ENCODE measurements around the gene NEGR1. TPM values are rescaled to one million over a fixed set of nuclear protein-coding genes. Genes with fewer than 3 reads are reported as not detected.

Gene NEGR1
- total RNA-seq, 1 donor from 2014 or later, result 4.0 TPM

DNA sequence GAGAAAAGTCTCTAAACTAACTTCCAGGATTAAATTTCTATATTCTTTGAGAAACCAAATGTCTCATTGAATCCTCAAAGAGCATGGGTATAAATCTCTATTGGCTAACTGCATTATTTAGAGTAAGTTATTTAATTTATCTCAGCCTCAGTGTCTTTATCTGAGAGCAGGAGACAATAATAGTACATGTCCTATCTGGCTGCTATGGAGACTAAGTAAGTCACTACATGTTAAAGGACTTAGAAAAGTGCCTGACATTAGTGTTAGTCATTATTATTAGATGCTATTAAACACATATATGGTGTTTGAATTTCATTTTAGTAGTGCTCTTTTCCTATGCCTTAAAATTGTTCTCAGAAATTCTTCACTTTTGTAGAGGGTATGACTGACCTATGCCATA, 505.2 kb downstream of the NEGR1 start:
- Histone ChIP-seq H3K27me3 (ENCODE audit: control insufficient read depth, insufficient read depth, low read length) (no peaks in the 10 kb centered on the region), H3K36me3 (ENCODE audit: control insufficient read depth, insufficient read depth, low read length) (no peaks in the 10 kb centered on the region), H3K4me3 (ENCODE audit: low read depth, low read length) (no peak overlapping the region)
- TF ChIP-seq, protein P1, sequence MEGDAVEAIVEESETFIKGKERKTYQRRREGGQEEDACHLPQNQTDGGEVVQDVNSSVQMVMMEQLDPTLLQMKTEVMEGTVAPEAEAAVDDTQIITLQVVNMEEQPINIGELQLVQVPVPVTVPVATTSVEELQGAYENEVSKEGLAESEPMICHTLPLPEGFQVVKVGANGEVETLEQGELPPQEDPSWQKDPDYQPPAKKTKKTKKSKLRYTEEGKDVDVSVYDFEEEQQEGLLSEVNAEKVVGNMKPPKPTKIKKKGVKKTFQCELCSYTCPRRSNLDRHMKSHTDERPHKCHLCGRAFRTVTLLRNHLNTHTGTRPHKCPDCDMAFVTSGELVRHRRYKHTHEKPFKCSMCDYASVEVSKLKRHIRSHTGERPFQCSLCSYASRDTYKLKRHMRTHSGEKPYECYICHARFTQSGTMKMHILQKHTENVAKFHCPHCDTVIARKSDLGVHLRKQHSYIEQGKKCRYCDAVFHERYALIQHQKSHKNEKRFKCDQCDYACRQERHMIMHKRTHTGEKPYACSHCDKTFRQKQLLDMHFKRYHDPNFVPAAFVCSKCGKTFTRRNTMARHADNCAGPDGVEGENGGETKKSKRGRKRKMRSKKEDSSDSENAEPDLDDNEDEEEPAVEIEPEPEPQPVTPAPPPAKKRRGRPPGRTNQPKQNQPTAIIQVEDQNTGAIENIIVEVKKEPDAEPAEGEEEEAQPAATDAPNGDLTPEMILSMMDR (IDR thresholded peaks at IDR 0.05; ENCODE audit: insufficient read depth, low read length, poor library complexity, severe bottlenecking), result no peak
- DNase-seq (ENCODE audit: low read depth), result no peak

DNA sequence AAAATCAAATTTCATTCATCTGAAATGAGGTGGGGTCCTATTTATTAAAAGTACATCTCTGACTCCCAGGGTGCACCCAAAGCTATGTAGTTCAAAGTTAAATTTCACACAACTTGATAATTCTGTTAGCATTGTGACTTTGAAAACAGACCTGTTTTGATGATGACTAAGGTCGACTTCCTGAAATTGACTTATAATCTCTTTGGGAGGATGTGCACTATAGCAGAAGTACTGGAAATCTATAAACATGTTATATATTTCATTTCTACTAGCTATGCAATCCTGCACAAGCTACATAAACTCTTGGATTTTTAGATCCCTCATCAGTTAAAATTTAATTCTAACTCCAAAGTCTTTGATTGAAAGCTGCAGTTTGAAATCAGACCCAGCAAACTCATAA, 507.6 kb downstream of the NEGR1 start:
- TF ChIP-seq, protein P1 (IDR thresholded peaks at IDR 0.05; ENCODE audit: insufficient read depth, low read length, poor library complexity, severe bottlenecking), result no peak
- no peak for DNase-seq (ENCODE audit: low read depth)
- Histone ChIP-seq H3K4me3 (ENCODE audit: low read depth, low read length) (no peak overlapping the region), H3K27me3 (ENCODE audit: control insufficient read depth, insufficient read depth, low read length) (no peaks in the 10 kb centered on the region), H3K36me3 (ENCODE audit: control insufficient read depth, insufficient read depth, low read length) (no peaks in the 10 kb centered on the region)

DNA sequence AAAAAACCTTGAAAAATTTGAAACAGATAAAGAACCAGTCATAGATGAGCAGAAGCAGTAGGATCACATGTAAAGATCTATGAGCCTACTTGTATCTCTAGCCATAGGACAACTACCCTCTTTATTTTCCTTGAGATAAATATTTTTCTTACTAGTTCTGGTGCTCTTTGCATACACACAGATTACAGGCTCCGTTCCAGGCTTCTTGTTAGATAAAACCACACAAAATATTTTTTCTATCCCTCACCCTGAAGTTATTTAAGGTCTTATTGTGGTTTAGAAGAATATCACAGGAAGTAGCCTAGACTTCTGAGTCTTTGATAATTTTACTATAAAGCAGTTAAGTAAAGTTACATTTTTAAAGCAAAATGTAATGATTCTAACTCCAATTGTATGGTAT, 512.2 kb downstream of the NEGR1 start:
- H3K36me3 ChIP-seq (ENCODE audit: control insufficient read depth, insufficient read depth, low read length), result no peaks in the 10 kb centered on the region
- no peak overlapping the region for H3K4me3 ChIP-seq (ENCODE audit: low read depth, low read length)
- H3K27me3 ChIP-seq (ENCODE audit: control insufficient read depth, insufficient read depth, low read length), result no peaks in the 10 kb centered on the region
- DNase-seq (ENCODE audit: low read depth), result no peak
- TF ChIP-seq, protein P1 (IDR thresholded peaks at IDR 0.05; ENCODE audit: insufficient read depth, low read length, poor library complexity, severe bottlenecking), result no peak

DNA sequence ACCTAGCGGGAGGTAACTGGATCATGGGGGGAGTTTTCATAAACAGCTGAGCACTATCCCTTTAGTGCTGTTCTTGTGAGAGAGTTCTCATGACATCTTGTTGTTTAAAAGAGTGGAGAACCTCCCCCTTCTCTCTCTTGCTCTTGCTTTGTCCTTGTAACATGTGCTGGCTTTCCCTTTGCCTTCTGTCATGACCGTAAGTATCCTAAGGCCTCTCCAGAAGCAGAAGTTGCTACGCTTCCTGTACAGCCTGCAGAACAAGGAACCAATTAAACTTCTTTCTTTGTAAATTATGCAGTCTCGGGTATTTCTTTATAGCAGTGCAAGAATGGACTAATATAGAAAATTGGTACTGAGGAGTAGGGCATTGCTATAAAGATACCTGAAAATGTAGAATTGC, 515.6 kb downstream of the NEGR1 start:
- Histone ChIP-seq H3K27me3 (ENCODE audit: control insufficient read depth, insufficient read depth, low read length) (no peaks in the 10 kb centered on the region), H3K36me3 (ENCODE audit: control insufficient read depth, insufficient read depth, low read length) (no peaks in the 10 kb centered on the region), H3K4me3 (ENCODE audit: low read depth, low read length) (no peak overlapping the region)
- TF ChIP-seq, protein P1 (IDR thresholded peaks at IDR 0.05; ENCODE audit: insufficient read depth, low read length, poor library complexity, severe bottlenecking), result no peak
- DNase-seq (ENCODE audit: low read depth), result no peak

DNA sequence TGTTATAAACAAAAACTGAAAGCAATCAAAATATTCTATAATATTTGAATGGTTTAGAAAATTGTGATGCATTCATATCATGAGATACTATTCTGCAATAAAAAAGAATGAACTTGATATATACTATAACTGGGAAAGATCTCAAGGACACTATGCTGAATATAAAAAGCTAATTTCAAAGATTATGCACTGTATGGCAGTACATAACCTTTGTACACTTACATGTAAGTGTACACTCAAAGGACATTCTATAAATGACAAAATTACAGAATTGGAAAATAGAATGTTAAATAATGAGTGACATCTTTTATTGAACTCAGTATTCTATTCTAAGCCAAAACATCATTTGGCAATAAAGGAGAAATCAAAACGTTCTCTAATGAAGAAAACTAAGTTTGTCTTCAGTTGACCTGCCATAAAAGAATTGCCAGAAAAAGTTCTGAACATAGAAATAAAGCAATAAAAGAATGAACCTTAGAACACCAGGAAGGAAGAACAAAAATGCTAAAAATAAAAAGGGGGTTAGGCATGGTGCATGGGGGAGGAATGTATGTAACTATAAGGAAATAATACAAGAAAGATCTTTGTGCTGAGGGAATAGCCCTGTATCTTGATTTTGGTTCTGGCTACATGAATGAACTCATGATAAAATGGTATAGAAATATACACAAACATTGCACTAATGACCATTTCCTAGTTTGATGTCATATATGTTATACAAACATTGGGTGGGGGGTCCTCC, 519.7 kb downstream of the NEGR1 start:
- TF ChIP-seq, protein P1 (IDR thresholded peaks at IDR 0.05; ENCODE audit: insufficient read depth, low read length, poor library complexity, severe bottlenecking), result no peak

DNA sequence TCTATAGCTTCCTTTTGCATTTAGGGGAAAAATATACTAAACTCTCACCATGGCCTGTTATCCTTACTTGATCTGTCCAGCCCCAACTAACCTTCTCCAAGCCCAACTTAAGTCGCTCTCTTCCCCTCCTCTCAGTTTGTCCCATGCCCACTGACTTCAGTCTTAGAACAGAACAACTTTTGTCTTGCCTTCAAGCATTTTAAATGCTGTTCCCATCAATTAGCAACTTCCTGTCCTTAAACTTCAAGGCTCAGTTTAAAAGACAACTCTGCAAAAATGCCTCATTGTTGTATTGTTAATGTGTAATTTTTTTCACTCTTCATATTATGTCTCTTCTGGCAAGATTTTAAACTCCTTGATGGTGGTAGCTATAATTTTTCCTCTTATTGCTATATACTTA, 526.9 kb downstream of the NEGR1 start:
- TF ChIP-seq, protein P1 (IDR thresholded peaks at IDR 0.05; ENCODE audit: insufficient read depth, low read length, poor library complexity, severe bottlenecking), result no peak
- no peaks in the 10 kb centered on the region for H3K27me3 ChIP-seq (ENCODE audit: control insufficient read depth, insufficient read depth, low read length)
- DNase-seq (ENCODE audit: low read depth), result no peak

More for the DNA sequence above, 519.7 kb downstream of the NEGR1 start:
- Histone ChIP-seq H3K27me3 (ENCODE audit: control insufficient read depth, insufficient read depth, low read length) (no peaks in the 10 kb centered on the region), H3K36me3 (ENCODE audit: control insufficient read depth, insufficient read depth, low read length) (no peaks in the 10 kb centered on the region), H3K4me3 (ENCODE audit: low read depth, low read length) (no peak overlapping the region)
- DNase-seq (ENCODE audit: low read depth), result no peak

More for the DNA sequence above, 526.9 kb downstream of the NEGR1 start:
- Histone ChIP-seq H3K4me3 (ENCODE audit: low read depth, low read length) (no peak overlapping the region), H3K36me3 (ENCODE audit: control insufficient read depth, insufficient read depth, low read length) (no peaks in the 10 kb centered on the region)
